GM12878 (cell line): ENCODE data around the gene GCK. TPM values are rescaled to one million over a fixed set of nuclear protein-coding genes. Genes with fewer than 3 reads are reported as not detected.

ENCODE experiments used
- ATAC-seq: fragments of 200-7000 bp; cut with Tn5 transposase; 3 replicates; pipeline ENCODE4 v1.9.1; 2020; ENCODE audit warnings: mild to moderate bottlenecking, moderate library complexity
- BruUV-seq: library from RNA; stranded (reverse); fragments of 400-500 nt; replicated peaks from 2 replicates; lab custom pipeline; 2021; lab: Mats Ljungman, UMichigan
- CTCF ChIA-PET: fragments of 300-600 bp; sonication (Branson Sonifier 250); formaldehyde crosslinking; extraction: SDS; loops from one replicate; lab custom pipeline; 2021; ENCODE audit warnings: inconsistent platforms; lab: Yijun Ruan, JAX
- POLR2A ChIA-PET: fragments of 350-600 bp; formaldehyde crosslinking; extraction: SDS; loops from one replicate; lab custom pipeline; 2021; ENCODE audit warnings: inconsistent platforms; lab: Charles Lee
- RAD21 ChIA-PET: fragments of 300-600 bp; sonication (Branson Sonifier 250); formaldehyde crosslinking; loops from one replicate; lab custom pipeline; 2023; ENCODE audit warnings: antibody characterized with exemption; ENCODE audit not compliant: unreplicated experiment; lab: Charles Lee
- SMC1A ChIA-PET: fragments of 300-600 bp; sonication (Branson Sonifier 250); formaldehyde crosslinking; loops from one replicate; lab custom pipeline; 2023; ENCODE audit not compliant: unreplicated experiment, uncharacterized antibody; lab: Charles Lee
- DNase-seq: peaks from one replicate; pipeline ENCODE4 v3.0.0-alpha.2; 2011; ENCODE audit warnings: low read depth, low spot score
- FAIRE-seq: peaks from 3 replicates; lab custom pipeline; 2011; peaks lifted over from hg19 to GRCh38; lab: Jason Lieb, UNC
- H2AFZ ChIP-seq: 2 replicates; pipeline ENCODE4 v1.6.0; 2011; ENCODE audit warnings: low read depth, low read length, control low read depth; ENCODE audit not compliant: control insufficient read depth
- H3K27ac ChIP-seq: 2 replicates; pipeline ENCODE4 v1.5.1; 2011; ENCODE audit warnings: control low read depth; ENCODE audit not compliant: control insufficient read depth, insufficient read depth
- H3K27me3 ChIP-seq, 2 experiments: replicated peaks in 1 of 2; 2 replicates each; pipeline versions ENCODE4 v1.6.0 to v1.6.1; 2011; ENCODE audit warnings: low read length in 1 of 2; ENCODE audit not compliant: control insufficient read depth in 2 of 2, insufficient read depth in 2 of 2
- H3K36me3 ChIP-seq, 2 experiments: 2 replicates each; pipeline ENCODE4 v1.5.1; 2011; ENCODE audit warnings: low read length in 1 of 2; ENCODE audit not compliant: control insufficient read depth in 2 of 2, insufficient read depth in 2 of 2
- H3K4me1 ChIP-seq: 2 replicates; pipeline ENCODE4 v1.6.1; 2011; ENCODE audit warnings: mild to moderate bottlenecking, low read length, moderate library complexity, mixed read lengths; ENCODE audit not compliant: control insufficient read depth, insufficient read depth
- H3K4me2 ChIP-seq: 2 replicates; pipeline ENCODE4 v1.6.0; 2011; ENCODE audit warnings: control low read depth; ENCODE audit not compliant: control insufficient read depth, insufficient read depth
- H3K4me3 ChIP-seq: fragments of 200-600 bp; sonication (generic); 2 replicates; pipeline ENCODE4 v1.5.1; 2016
- H3K79me2 ChIP-seq: 2 replicates; pipeline ENCODE4 v1.6.0; 2011; ENCODE audit warnings: low read length; ENCODE audit not compliant: control insufficient read depth, insufficient read depth
- H3K9ac ChIP-seq: 2 replicates; pipeline ENCODE4 v1.8.0; 2011; ENCODE audit warnings: low read length, control low read depth, mixed read lengths; ENCODE audit not compliant: control insufficient read depth, insufficient read depth
- H3K9me3 ChIP-seq: replicated peaks from 3 replicates; pipeline ENCODE4 v1.5.1; 2011; ENCODE audit warnings: mild to moderate bottlenecking, low read length; ENCODE audit not compliant: control insufficient read depth, insufficient read depth
- H4K20me1 ChIP-seq: 2 replicates; pipeline ENCODE4 v1.6.0; 2011; ENCODE audit not compliant: control insufficient read depth, insufficient read depth
- EED ChIP-seq: sonication (generic); IDR thresholded peaks from 2 replicates; pipeline ENCODE4 v1.6.1; 2016; ENCODE audit warnings: antibody characterized with exemption, low read depth
- EZH2 ChIP-seq: IDR thresholded peaks from 2 replicates; pipeline ENCODE4 v1.6.1; 2012; ENCODE audit warnings: low read depth, mild to moderate bottlenecking, control low read depth, inconsistent platforms, low read length, borderline replicate concordance; ENCODE audit not compliant: control insufficient read depth
- HDAC6 ChIP-seq: fragments of 200-600 bp; sonication (generic); IDR thresholded peaks from one replicate; pipeline ENCODE4 v1.8.0; 2017; ENCODE audit warnings: antibody characterized with exemption; ENCODE audit not compliant: unreplicated experiment
- IKZF2 ChIP-seq, 2 experiments: fragments of 450-650 bp; IDR thresholded peaks; 2 replicates each; pipeline ENCODE4 v1.6.1; 2017; ENCODE audit warnings: mild to moderate bottlenecking in 2 of 2, moderate library complexity in 2 of 2
- KLF5 ChIP-seq: fragments of 450-650 bp; IDR thresholded peaks from 2 replicates; pipeline ENCODE4 v1.6.1; 2014; ENCODE audit warnings: mild to moderate bottlenecking; ENCODE audit not compliant: partially characterized antibody
- MYB ChIP-seq: fragments of 150-350 bp; IDR thresholded peaks from 2 replicates; pipeline ENCODE4 v1.6.1; 2014; ENCODE audit warnings: mild to moderate bottlenecking, low read depth, low read length, borderline replicate concordance
- NFYA ChIP-seq: IDR thresholded peaks from 2 replicates; pipeline ENCODE4 v1.6.1; 2011; ENCODE audit warnings: low read depth, mild to moderate bottlenecking, low read length, improper control_type of control experiment, borderline replicate concordance
- NR2C1 ChIP-seq: fragments of 450-650 bp; IDR thresholded peaks from 2 replicates; pipeline ENCODE4 v1.6.1; 2017; ENCODE audit warnings: antibody characterized with exemption, mild to moderate bottlenecking, moderate library complexity
- POLR2AphosphoS2 ChIP-seq: IDR thresholded peaks from 2 replicates; pipeline ENCODE4 v1.6.1; 2011; ENCODE audit warnings: low read depth, mild to moderate bottlenecking, low read length, improper control_type of control experiment, moderate library complexity
- SIN3A ChIP-seq: IDR thresholded peaks from 2 replicates; pipeline ENCODE4 v1.6.1; 2012; ENCODE audit warnings: low read depth, low read length, improper control_type of control experiment
- TCF7 ChIP-seq: IDR thresholded peaks from 2 replicates; pipeline ENCODE4 v1.6.1; 2014; ENCODE audit warnings: antibody characterized with exemption, borderline replicate concordance
- ZNF207 ChIP-seq: fragments of 450-650 bp; IDR thresholded peaks from 2 replicates; pipeline ENCODE4 v1.6.1; 2014; ENCODE audit warnings: antibody characterized with exemption, mild to moderate bottlenecking, borderline replicate concordance
- ZNF217 ChIP-seq: fragments of 450-650 bp; IDR thresholded peaks from 2 replicates; pipeline ENCODE4 v1.6.1; 2017; ENCODE audit warnings: antibody characterized with exemption, mild to moderate bottlenecking
- WGBS: methylation state at CpG from one replicate; pipeline ENCODE4 v1.1.6; 2016; ENCODE audit warnings: low lambda C conversion rate; ENCODE audit not compliant: insufficient replicate concordance, insufficient coverage; ENCODE audit errors: missing lambda C conversion rate; 5-methylcytosine and 5-hydroxymethylcytosine counted together
- in situ Hi-C: fragments of 300-500 bp; cut with MboI; formaldehyde crosslinking; loops from 9 replicates; pipeline ENCODE4 v1.14.3; 2018; ENCODE audit warnings: mixed read lengths
- intact Hi-C: fragments of 100-400 bp; cut with micrococcal nuclease; formaldehyde crosslinking; loops from one replicate; pipeline ENCODE4 v1.14.2; 2022; ENCODE audit not compliant: unreplicated experiment
- polyA plus RNA-seq, 11 experiments: library from polyadenylated mRNA; depleted of rRNA in 4 of 11; unstranded in 6 of 11; stranded (reverse) in 5 of 11; fragments of >200 nt; fragmentation: Nextera tagmentation in 4 of 11; fragmentation: Illumina TruSeq in 1 of 11; extraction: Ambion mirVana in 4 of 11; extraction: Trizol in 1 of 11; gene quantifications; 1 replicate in 1 of 11; 2 replicates in 10 of 11; pipeline versions ENCODE4 v1.2.1 to v1.2.3, GENCODE V29; 2011 to 2016; ENCODE audit warnings: inconsistent platforms in 2 of 11, missing spikeins in 2 of 11, low read depth in 1 of 11
- total RNA-seq, 4 experiments: library from RNA; depleted of rRNA in 3 of 4; stranded (reverse); fragments of >200 nt in 3 of 4; fragmentation: Illumina TruSeq in 1 of 4; extraction: Trizol in 1 of 4; gene quantifications; 2 replicates each; pipeline versions ENCODE4 v1.2.1 to v1.2.3, GENCODE V29; 2013 to 2021
- TF ChIP-seq, protein P1 (sequence below): fragments of 450-650 bp; IDR thresholded peaks from 2 replicates; pipeline ENCODE4 v1.6.1; 2016; ENCODE audit warnings: mild to moderate bottlenecking
- TF ChIP-seq, protein P2 (sequence below): fragments of 450-650 bp; IDR thresholded peaks from 2 replicates; pipeline ENCODE4 v1.6.1; 2017; ENCODE audit warnings: low read depth, mild to moderate bottlenecking, moderate library complexity

GCK gene
- total and polyA plus RNA-seq, 10 of the 15 experiments (the other 5 are each of a cell fraction or from before 2014, with no cell fraction given) = 0.06 to 0.16 TPM; not detected in 8

DNA sequence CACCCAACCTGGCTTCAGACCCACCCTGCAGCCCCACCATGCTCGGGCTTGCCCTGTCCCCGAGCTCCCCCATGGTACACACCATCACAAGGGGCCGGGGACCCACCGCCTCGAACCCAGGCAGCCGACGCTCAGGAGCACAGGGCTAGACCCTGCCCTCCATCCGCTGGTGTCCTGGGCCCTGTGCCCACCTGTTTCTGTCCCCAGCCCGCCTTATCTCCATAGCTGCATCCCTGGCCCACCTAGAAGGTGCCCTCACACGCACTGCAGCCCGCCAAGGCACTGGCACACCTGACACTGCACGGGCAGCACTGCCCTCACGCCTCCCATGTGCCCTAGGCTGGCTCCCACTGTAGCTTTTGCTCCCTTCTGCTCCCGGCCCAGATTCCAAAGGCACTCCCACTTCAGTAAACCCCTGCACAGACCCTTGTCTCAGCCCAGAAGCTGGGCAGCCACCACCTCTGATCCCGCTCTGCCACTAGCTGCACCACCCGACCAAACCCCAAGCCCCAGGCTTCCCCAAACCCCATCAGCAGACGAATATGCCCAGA is 28.7 kb upstream of the GCK start:
- Histone ChIP-seq H3K4me1 (peaks cover 7% of the 10 kb centered on the region), H3K4me3 (no peak overlapping the region), H3K36me3 (peaks cover 3 to 4% of the 10 kb centered on the region in 2 experiments; a peak in 3 of 4 replicates), H3K79me2 (no peaks in the 10 kb centered on the region), H3K4me2 (no peak overlapping the region), H3K27me3 (no peaks in the 10 kb centered on the region), H3K9me3 (no peaks in the 10 kb centered on the region), H3K9ac (no peak overlapping the region), H4K20me1 (no peaks in the 10 kb centered on the region; the same call in 1 of the 2 replicates), H3K27ac (no peak overlapping the region), H2AFZ (no peak overlapping the region)
- 52% methylated on average over 17 of the region's 17 CpGs for WGBS
- intact Hi-C loops = no loop called here
- BruUV-seq = no TSS peak
- RAD21 ChIA-PET = no interaction called here
- POLR2A ChIA-PET = no interaction called here
- CTCF ChIA-PET = no interaction called here
- FAIRE-seq (no peak), ATAC-seq (no peak), DNase-seq (no peak)
- in situ Hi-C loops = no loop called here
- SMC1A ChIA-PET = no interaction called here
- TF ChIP-seq IKZF2 (IDR thresholded peaks at IDR 0.05) (no peak), EZH2 (no peak), EED (no peak), ZNF217 (no peak), TCF7 (no peak), POLR2AphosphoS2 (no peak), ZNF207 (no peak), MYB (no peak)

DNA sequence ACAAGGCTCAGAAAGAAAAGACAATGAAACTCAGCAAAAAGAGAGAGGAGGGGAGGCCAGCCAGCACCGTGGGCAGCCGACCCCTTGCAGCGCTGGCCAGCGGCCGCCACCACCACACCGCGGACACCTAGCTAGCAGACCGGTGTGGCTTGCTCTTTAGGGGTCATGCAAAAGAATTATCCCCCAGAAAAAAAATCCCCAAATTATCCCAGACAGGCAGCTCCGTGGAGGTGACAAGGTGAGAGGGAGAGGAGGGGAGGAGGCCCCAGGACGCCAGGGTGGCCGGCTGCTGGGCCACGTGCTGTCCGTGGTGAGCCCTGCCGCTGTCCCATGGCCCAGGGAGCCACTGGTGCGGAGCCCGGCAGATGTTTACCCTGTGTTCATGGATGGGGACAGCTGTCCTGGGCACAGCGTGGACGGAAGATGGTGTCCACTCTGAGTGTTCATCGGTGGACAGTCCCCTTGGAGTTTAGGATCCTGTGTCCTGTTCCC is 28.0 kb upstream of the GCK start:
- RAD21 ChIA-PET = no interaction called here
- SMC1A ChIA-PET = no interaction called here
- H3K9ac ChIP-seq = no peak overlapping the region
- H3K36me3 ChIP-seq = peaks cover 4 to 7% of the 10 kb centered on the region in 2 experiments
- no TSS peak for BruUV-seq
- H3K9me3 ChIP-seq = no peaks in the 10 kb centered on the region
- FAIRE-seq (no peak), DNase-seq (no peak), ATAC-seq (no peak)
- in situ Hi-C loops (no loop called here), intact Hi-C loops (no loop called here)
- H3K27ac ChIP-seq = no peak overlapping the region
- no peaks in the 10 kb centered on the region; the same call in 1 of the 2 replicates for H4K20me1 ChIP-seq
- H2AFZ ChIP-seq = no peak overlapping the region
- WGBS = 80% methylated on average over 19 of the region's 19 CpGs
- H3K4me3 ChIP-seq = no peak overlapping the region
- POLR2A ChIA-PET = no interaction called here
- H3K4me1 ChIP-seq = peaks cover 7% of the 10 kb centered on the region
- CTCF ChIA-PET = interaction anchor here (0.6 kb wide), 1 partner anchor 168 kb away, joined by 3 read pairs; no protein-coding TSS in a partner anchor
- no peaks in the 10 kb centered on the region for H3K27me3 ChIP-seq
- H3K79me2 ChIP-seq = no peaks in the 10 kb centered on the region
- H3K4me2 ChIP-seq = no peak overlapping the region
- TF ChIP-seq, protein P1, sequence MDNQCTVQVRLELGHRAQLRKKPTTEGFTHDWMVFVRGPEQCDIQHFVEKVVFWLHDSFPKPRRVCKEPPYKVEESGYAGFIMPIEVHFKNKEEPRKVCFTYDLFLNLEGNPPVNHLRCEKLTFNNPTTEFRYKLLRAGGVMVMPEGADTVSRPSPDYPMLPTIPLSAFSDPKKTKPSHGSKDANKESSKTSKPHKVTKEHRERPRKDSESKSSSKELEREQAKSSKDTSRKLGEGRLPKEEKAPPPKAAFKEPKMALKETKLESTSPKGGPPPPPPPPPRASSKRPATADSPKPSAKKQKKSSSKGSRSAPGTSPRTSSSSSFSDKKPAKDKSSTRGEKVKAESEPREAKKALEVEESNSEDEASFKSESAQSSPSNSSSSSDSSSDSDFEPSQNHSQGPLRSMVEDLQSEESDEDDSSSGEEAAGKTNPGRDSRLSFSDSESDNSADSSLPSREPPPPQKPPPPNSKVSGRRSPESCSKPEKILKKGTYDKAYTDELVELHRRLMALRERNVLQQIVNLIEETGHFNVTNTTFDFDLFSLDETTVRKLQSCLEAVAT = no peak
- no peak for TF ChIP-seq HDAC6
- no peak for TF ChIP-seq SIN3A
- no peak for TF ChIP-seq NFYA
- no peak for TF ChIP-seq NR2C1
- TF ChIP-seq, protein P2, sequence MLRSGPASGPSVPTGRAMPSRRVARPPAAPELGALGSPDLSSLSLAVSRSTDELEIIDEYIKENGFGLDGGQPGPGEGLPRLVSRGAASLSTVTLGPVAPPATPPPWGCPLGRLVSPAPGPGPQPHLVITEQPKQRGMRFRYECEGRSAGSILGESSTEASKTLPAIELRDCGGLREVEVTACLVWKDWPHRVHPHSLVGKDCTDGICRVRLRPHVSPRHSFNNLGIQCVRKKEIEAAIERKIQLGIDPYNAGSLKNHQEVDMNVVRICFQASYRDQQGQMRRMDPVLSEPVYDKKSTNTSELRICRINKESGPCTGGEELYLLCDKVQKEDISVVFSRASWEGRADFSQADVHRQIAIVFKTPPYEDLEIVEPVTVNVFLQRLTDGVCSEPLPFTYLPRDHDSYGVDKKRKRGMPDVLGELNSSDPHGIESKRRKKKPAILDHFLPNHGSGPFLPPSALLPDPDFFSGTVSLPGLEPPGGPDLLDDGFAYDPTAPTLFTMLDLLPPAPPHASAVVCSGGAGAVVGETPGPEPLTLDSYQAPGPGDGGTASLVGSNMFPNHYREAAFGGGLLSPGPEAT = no peak
- TF ChIP-seq KLF5 = no peak
